Ureter (tissue), 1 donor: ENCODE results near the gene STAC2. TPM values are rescaled to one million over a fixed set of nuclear protein-coding genes. Genes with fewer than 3 reads are reported as not detected.

Experiments
- DNase-seq: peaks from one replicate; pipeline ENCODE4 v3.0.0-alpha.2; 2020; ENCODE audit warnings: low spot score
- total RNA-seq: library from RNA; stranded (reverse); gene quantifications from one replicate; pipeline ENCODE4 v1.2.4, GENCODE V29; 2023
- donor health status: DM: yes; HTN: yes; CAD: no.

STAC2 gene
- total RNA-seq, 1 donor from 2014 or later: 1.6 TPM

DNA sequence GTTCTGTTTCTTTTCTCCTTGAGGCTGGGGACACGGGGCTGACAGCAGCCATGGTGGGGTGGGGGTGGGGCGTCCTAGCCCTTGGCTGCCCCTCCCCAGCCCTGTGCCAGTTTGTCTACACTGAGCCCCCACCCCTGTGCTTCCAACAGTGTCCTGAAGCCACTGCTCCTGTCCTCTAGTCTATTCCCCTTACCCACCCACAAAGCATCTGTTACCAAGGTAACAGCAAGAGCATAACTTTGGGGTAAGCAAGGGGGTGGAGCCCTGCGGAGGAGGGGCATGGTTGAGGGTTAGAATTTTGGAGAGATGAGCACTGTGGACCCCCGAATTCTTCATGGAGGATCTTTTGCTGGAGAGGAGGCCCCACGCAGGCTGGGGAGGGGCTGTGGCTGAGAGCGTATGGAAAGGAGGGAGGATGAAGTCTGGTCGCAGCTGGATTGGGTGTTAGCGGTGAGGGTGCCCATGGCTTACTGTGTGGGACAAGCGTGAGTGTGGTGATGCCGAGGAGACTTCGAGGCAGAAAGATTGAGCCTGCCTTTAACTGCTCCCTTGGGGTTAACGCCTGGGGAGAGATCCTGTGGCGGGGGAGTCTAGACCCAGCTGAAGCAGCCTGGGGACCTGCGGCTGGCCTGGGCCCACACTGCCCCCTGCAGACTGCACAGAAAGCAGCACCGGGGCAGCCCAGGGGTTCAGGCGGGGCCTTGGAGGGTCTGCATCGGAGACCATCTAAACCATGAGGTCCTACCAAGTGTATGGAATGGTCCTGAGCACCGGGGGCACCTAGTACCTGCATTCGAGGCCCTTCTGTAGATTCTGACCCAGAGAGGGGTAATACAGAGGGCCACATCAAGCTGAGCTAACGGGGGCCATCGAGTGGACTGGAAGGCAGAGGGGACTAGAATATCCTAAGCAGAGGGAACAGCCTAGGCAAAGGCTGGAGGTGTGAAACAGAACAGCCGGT lies 6.1 kb upstream of the STAC2 start:
- no peak for DNase-seq

DNA sequence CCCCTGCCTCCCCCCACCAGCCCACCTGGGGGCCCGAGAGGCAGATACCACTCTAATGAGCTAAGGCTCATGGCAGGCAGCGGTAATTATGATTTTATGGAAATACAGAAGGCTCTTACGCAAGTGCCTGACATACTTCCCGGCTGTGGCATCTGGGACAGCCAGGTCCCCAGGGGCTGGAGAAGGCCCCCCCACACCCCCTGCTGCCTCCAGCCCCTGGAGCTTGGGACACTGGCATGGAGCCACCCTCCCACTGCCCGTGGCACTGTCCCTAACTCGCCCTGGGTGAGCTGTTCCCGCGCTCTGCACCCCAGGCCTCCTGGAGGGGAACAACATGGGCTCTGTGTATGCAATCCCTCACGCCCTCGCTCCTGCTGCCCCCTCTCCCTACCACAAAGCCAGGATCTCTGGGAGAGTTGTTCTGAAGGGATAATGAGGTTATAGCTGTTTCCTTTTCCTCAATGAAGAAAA lies 5.4 kb upstream of the STAC2 start:
- DNase-seq: no peak

DNA sequence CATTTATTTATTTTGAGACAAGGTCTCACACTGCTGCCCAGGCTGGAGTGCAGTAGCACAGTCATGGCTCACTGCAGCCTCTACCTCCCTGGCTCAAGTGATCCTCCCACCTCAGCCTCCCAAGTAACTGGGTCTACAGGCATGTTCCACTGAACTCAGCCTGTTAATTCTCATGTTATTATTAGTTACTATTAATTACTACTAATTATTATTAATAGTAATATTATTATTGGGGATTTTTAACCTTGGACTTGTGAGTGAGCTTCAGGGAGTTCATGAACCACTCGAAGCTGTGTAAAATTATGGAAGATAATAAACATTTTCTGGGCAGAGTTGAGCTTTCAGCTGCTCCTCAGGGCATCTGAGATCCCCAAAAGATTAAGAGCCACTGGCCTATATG lies 4.6 kb upstream of the STAC2 start:
- DNase-seq: no peak

DNA sequence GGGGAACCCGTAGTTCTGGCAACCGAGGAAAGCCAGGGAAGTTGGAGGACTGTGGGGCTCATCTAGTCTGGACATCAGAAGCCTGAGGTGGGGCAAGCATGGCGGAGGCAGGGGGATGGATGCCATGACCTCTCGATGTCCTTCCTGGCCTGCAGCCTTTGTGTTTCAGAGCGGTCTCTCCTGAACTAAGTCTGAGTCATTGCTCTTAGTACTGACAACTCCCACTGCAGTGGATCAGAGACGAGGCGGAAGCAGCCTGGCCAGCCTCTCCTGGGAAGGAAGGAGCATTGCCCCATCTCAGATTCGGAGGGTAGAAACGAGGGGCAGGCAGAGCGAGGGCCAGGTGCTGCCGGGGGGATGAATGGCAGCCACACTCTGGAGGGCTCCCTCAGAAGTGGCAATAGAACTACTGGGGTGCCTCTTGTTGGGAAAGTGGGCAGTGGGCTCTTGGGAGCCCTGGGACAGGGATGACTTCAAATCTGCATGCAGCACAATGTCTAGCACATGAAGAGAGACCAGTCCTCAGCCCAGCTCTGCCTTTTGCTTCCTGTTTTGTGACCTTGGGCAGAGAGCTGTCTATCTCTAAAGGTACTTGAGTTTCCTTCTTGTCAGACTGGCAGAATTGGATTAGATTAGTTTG lies 3.6 kb upstream of the STAC2 start:
- no peak for DNase-seq

DNA sequence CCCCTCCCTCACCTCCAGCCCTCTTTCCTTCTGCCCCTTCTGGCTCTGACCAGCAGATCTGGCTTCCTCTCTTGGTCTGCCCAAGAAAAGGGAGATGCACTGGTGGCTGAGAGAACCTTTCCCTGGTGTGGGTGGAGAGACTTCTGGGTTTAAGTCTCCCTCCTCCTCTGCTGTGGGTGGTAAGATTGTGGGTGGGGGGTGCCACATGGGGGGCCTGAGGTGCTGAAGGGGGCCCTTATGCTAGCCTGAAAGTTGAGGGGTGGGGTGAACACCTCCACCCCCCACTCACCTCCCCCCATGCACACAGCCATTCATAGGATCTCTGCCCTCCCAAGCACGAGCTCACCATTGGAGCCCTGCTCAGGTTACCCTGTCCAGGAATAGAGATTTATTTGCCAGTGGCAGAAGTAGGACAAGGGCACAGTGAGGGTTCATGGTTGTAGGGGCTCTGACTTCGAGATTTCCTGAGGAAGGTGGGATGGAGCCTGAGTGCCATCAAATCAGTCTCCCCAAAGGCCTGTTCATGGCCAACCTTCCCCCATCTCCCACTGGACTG lies 1.7 kb upstream of the STAC2 start:
- no peak for DNase-seq

DNA sequence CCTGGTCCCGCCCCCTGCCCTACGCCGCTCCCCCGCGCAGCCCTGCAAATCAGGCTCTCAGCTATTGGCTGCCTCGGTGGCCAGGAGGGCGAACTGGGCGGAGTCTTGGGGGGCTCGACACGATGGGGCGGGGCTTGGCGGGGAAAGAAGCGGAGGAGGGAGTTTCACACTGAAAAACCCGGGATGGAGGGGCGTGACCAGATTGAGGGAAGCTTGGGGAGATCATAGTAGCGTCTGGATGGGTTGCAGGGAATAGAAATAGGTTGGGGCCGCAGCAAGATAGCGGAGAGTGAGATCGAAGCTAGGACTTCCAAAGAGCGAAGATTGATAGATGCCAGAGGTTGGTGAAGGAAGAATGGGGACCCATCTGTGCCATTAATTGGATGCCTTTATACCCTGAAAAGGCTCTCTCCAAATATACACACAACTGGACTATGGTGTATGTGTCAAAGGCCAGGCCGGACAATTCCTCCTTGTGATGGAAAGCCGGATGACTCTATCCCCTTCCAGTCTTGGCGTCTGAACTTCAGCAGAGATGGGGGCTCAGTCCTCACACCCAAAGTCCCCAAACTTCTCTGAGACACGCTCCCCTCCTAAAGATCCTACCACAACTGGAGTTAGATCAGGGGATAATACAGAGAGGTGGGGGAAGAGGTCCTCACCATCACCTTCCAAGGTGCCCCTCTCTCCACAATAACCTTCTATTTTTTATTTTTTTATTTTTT lies 376 bp upstream of the STAC2 start:
- peak; percentile 70 for DNase-seq

DNA sequence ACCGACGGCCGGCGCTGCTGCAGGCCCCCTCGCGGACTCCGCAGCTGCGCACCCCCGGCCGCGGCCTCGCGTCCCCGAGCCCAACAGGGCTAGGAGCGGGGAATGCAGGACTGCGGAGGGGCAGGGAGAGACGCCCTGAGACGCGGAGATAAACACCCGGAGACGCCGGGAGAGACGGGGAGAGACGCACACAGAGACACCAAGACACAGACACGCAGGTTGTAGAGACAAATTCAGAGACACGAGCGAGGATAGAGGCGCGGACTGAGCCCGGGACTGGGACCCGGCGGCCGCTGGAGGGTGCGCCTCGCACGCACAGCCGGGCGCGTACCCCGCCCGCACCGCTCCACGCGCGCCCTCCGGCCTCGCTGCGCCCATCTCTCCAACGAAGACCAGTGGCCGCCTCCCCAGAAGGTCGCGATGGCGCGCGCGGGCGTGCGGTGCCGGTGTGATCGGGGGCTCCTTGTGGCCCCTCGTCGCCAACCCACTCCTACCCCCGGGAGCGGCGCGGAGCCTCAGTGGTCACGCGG lies 902 bp downstream of the STAC2 start:
- no peak for DNase-seq

DNA sequence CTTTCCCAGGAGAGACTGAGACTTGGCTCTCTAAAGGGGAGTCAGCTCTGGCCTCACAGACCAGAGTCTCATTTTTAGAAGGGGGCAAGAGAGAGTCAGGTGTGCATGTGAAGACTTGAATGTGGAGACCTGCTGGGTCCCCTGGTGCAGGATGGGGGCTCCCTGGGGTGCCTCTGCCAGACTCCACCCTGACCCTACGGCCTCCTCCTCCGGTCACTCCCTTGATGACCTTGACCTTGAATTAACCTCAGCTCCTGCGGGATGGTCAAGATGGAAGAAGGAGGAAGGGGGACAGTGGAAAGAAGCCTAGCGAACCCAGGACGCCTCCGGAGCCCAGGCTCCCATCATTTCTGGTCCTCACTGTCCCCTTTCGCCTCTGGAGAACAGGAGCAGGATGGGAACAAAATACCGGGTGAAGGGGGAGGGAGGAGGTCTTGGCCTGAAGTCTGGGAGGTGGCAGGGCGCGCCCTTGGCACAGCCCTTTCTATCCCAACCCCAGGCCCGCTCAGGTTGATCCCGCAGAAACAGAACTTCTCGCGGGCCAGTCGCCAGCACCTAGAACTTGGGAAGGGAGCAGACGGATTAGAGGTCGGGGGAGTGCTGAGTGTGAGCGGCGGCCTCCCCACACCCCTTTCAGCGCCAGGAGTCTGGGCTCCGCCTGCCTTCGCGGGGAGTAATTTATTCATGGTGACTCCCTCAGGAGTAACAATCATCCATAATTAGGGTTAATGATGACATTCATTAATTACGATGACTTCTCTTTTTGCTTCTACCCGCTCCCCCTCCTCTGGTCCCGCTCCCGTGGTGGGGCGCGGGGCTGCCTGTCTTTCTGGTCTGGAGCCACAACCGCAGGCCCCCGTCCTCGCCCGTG lies 1.6 kb downstream of the STAC2 start:
- no peak for DNase-seq

DNA sequence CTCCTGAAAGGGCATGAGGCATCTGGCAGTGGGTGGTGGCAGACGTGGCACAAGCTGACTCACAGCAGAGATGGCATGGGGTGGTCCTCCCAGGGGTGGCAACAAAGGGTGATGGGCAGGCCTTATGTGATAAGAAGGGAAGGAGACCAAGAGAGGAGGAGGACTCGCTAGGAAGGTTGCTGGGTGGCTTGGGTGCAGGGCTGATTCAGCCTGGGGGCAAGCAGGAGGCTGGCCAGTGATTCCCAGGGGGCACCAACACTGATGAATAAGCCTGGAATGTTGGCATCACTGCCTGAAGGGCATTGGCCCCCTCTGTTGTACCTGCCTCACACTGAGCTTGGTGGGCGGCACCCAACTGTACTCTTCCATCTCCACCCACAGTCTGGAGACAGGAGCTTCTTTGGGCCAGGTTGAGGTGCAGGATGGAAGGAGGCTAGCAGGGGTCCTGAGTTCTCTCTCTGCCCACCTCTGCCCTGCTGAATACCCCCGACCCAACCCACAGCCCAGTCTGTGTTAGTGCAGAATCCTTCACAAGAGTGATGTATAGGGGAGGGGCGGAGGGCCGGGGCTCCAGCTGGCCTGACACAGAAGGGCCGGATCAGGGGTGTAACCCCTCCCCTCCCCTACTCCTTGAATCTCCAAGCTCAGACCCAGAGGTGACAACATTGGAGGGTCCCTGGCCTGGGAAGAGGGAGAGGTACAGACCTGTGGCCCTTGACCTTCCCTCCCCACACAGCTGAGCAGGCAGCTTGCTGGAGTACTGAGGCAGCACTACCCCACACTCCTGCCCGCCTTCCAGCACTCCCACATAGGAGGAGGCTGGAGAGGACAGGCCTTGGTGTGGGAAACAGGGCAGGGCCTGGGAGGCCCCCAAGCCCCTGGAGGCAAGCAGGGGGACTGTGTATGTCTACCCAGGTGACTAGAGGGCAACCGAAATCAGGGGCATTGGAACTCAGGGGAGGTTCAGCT lies 2.6 kb downstream of the STAC2 start:
- no peak for DNase-seq

DNA sequence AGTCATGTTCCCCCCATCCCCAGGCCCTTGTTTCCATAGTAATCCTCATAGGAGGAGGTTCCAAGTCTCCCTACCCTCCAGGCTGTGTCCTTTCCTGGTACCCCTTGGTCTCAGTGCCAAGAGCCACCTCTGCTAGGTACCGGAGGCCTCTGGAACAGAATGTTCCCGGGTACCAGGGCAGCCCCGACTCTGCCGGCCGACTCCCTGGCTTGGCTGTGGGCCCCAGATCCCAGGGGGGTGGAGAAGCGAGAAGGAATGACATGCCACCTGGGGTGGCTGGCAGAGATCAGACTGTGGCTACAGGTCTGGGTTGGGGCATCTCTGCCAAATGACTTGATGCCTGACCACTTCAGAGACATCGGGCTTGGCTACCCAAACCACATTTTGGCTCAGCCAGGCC lies 3.6 kb downstream of the STAC2 start:
- DNase-seq: no peak

DNA sequence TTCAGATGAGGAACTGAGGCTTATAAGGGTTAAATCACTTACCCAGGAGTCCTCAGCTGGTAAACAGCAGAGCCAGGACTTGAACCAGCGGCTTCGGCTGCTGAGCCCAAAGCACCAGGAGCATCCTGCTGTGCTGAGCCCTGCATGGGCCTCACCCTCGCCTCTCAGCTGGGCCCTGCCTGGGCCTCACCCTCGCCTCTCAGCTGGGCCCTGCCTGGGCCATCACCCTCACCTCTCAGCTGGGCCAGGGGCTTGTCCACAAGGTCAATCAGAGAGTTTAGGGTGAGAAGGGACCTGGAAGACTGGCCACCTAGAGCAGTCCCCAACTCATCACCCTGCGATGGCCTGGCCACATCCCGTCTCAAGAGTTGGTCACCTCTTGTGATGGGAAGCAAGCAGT lies 4.2 kb downstream of the STAC2 start:
- DNase-seq: no peak

DNA sequence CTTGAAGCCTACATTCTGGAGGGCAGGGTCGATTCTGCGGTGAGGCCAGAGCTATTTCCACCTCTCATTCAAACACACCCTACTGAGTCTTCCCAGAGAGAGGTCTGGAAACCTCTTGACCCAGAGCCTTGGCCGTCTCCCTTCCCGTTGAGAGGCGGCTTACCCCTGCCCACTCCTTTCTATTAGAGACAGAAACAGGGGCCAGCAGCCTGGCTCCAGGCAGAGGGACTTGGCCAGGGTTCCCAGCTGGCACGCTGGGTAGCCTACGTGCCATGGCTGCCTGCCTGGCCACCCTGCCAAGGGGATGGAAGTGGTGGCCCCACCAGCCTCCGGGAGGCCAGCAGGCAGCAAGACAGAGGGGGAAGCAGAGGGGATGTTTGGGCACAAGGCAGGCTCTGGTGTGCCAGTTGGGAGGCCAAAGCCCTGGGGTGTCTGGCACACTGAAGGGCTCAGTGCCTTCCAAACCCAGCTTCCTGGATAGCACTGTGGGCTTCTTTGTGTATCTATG lies 6.0 kb downstream of the STAC2 start:
- DNase-seq: no peak

DNA sequence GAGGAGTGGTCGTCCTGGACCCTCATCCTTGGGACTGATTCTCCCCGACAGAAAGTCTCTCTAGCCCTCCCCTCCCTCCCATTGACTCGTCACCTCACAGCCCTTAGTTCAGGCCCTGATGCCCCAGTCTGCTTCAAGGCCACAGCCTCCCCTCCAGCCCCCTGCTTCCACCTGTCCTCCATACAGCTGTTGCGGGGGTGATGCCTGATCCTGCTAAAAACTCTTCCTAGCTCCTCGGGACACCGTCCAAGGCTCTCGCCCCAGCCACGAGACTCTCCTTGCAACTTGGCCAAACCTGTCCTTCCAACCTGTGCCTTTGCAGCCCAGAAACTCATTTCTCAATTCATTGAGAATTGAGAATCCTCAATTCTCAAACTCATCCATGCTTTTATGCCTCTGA lies 6.8 kb downstream of the STAC2 start:
- DNase-seq: no peak

DNA sequence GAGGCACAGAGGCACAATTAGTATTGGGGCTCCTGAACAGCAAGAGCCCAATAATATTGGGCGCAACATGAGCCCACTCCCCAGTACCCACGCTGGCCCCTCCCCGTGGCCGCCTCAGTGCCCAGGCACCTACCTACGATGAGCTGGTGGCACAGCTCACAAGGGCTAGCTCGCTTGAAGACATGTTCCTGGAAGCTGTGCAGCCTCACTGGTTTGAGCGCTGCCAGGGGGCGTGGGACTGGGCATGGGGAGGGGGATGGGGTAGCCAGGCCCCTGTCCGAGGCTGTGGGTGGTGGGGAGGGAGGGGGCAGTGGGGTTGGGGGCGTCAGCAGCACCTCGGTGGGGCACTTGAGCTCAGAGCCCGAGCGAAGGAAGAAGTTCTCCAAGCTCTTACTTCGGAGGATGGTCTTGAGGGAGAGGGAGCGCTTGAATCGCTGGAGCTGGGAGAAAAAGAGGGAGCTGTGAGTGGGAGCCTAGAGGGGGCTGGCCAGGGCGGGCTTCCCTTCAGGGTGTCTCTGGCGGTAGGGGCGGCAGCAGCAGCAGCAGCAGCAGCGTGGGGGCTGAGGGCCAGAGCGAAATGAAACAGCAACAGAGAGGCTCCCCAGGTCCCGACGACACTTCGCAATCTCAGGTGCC lies 7.9 kb downstream of the STAC2 start:
- DNase-seq: no peak

DNA sequence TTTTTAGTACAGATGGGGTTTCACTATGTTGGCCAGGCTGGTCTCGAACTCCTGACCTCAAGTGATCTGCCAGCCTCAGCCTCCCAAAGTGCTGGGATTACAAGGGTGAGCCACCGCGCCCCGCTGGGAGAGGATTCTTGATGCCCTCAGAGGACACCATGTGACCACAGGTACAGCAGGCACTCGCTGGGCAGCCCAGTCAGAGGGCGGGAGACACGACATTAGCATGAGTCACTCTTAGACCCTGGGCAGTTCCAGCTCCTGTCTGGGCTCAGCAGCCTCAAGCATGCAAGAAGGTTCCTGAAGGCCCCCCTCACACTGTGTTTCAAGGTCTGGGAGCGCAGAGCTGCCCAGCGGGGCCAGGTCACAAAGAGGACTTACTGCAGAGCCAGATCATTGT lies 11.9 kb downstream of the STAC2 start:
- DNase-seq: no peak

DNA sequence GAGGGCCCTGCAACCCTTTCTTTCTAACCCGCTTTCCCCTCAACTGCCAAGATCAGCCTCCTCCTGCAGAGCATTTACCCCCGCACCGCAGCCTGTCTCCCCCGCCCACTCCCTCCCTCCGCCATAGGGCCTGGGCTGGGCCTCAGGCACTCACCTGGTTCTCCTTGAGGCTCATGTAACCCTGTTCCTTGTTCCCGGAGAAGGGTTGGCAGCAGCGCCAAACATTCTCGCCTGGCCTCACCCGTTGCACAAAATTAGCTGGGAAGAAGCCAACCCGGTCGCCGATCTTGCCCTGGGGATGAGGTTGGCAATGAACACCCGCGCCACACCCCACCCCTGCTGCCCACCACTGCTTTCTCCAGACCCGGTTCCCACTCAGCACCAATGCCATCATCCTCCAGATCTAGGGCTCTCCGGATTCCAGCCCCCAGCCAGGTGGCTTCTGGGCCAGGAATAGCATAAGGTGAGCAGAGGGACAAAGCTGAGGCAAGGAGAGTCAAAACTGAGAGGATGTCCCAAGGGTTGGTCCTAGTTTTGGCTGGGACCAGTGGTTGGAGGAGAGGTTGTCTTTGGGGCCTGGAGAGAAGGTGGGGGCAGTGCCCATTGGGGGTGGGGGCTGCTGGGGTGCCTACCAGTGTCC lies 12.8 kb downstream of the STAC2 start:
- DNase-seq: no peak

DNA sequence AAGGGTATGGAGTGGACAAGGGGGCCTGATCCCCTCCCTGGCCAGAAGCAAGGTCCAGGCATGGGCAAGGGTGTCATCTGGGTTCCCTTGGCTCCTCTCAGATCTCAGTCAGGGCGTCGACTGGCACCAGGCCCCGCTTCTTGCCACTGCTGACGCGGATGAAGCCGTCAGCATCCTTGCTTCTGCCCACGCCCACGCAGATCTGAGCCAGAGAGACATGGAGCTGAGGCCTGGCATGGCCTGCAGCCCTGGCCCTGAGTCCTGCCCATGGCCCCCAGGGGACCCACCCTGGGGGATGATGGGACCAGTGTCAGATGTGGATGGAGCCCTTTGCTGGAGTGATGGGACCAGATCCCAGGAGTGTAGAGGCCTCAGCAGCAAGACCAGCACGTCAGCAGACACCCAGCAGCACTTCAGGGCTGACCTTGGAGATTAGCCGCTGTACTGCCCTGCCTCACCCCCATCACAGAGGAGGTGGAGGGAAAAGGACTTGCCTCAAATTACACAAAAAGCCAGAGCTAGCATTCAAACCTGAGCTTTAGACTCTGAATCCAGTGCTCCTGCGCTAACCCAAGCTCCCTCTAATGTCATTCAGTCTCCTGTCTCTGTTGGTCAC lies 13.4 kb downstream of the STAC2 start:
- DNase-seq: no peak

DNA sequence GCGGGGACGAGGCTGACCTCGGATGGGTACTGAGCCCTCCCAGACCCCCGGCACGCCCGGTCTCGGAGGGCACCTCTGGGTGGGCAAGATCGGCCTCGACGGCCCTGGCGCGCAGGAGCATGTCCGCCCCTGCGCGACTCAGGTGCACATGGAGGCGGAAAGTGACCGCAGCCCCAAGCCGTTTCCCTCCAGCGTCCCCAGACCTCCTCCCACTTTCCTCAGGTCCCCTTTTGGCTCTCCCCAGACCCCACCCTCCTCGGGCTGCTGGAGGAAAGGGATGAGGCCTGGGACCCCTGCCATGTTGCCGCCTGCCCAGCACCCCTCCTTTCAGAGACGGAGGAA lies 15.7 kb downstream of the STAC2 start:
- no peak for DNase-seq
